NCI-H1417 (cell line): ENCODE results near the gene C10orf90.
"Not testable (repeated sequence)": the region's sequence is repeated elsewhere in the genome, so short reads cannot be mapped to it uniquely, and the experiment has no call there.

ENCODE experiments used
- DNase-seq, 3 experiments: peaks; one replicate each; lab custom pipeline; 2025; lab: John Stamatoyannopoulos, UW

C10orf90 gene

DNA sequence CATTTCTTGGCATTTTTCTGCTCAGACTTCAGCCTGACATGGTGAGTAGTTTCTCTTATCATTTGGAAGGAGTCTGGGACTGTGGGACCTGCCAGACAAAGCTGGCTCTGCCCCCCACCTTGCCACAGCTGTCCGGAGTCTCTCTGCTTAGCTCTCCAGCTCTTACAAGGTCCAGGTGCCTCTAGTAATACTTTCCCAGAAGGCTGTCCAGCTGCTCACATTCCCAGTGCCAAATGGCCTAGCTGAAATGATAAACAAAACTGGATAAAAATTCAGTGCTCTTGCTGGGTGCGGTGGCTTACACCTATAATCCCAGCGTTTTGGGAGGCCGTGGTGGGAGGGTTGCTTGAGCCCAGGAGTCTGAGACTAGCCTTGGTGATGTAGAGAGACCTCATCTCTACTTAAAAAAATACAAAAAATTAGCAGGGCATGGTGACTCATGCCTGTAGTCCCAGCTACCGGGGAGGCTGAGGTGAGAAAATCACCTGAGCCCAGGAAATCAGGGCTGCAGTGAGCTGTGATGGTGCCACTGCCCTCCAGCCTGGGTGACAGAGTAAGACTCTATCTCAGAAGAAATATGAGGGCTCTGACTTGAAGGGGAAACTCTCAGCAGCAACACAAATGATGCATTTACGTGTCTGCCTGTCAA lies 86.8 kb downstream of the C10orf90 start:
- no peak for DNase-seq

DNA sequence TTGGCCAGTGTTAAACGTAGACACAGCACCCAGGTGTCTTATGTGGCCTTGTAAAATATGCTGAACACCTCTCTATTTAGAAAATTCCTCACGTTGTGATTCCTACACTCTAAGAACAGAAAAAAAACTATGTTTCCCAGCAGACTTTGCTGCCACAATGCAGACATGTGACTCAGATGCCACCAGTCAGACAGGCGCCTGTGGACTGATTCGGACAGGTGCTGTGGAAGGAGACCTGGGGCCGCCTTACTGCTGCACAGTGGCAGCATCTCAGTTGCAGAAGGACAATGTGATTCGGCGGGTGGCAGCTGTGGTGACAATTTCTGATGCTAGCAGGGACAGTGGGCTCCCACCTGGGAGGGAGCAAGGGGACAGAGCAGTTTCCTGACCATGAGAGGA lies 88.8 kb downstream of the C10orf90 start:
- DNase-seq, result no peak

DNA sequence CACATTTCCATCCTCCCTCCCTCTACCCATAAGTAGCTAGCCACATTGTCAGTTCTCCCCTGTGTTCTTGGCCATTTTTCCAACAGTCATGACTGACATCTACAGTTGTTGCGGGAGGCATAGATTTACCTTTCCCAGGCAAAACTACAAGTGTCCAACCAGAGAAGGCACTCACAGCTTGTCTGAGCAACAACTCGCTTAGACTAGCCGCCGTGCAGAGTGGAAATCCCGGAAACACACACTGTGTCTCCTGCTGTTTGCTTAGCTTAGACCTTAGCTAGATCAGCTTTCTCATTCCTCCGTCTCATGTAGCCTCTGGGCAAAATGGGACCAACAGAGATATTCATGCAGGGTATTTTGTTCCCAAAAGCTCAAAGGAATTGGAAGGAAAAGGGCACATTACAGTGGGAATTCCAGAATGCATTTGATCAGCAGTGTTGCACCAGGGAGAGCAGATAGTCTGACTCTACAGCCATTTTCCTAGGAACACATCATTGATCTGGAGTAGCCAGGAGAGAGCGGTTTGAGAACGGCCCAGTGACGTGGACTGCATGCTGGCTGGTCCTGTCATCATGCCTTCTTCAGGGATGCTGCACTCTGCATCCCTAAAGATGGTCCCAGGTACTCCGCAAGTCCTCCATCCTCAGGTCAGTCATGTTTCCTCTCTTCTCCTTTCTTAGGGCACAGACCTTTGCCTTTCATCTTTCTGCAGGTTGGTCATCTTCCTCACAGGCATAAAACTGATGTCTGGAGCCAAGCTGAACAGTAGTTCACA lies 89.4 kb downstream of the C10orf90 start:
- DNase-seq, result no peak

DNA sequence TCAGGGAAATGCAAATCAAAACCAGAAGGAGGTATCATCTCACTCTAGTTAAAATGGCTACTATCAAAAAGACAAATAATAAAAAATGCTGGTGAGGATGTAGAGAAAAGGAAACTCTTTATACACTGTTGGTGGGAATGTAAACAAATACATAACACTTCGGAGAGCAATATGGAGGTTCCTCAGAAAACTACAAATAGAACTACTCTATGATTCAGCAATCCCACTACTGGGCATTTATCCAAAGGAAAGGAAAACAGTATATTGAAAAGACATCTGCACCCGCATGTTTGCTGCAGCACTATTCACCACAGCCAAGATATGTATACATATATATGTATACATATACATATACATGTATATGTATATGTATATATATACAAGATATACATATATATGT lies 94.2 kb downstream of the C10orf90 start:
- no peak for DNase-seq

DNA sequence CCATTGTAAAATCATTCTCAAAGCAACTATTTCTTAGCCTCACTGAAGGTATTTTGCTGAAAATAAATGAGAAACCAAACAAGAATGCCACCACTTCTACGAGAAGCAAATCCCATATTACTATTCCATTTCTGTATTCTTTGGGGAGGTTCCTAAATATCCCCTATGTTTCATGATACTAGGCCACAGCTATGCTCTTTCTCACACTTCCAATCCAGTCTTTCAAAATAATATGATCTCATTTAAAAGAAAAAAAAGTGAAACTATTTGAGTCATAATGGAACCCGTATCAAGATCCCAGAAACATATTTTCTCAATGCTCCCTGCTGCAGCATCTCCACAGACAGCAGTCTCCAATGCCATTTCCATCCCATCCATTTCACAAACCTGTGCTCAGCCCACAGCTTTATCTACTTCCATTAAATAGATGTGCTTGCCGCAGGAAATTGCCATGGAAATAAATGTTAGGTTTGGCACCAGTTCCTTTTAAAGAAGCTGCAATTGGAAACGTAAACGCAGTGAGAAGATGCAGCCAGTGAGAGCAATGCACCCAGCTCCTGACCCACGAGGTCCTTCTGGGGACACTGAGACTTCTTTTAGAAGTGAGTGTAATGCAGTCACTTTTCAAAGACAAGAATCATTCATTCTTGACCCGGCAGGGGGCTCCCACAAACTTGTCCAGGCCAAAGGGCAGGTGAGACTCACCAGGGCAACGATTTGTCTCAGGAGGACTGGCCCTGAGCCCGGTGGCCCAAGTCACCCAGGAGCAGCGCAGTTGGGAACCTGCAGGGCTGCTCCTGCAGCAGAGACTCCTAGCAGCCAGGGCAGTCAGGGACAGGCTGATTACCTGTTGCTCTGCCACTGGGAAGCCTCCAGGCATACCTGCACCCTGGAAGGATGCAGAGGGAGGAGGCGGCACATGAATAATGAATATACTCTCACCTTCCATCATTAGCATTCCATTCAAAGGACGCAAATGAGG lies 99.6 kb downstream of the C10orf90 start:
- no peak for DNase-seq

DNA sequence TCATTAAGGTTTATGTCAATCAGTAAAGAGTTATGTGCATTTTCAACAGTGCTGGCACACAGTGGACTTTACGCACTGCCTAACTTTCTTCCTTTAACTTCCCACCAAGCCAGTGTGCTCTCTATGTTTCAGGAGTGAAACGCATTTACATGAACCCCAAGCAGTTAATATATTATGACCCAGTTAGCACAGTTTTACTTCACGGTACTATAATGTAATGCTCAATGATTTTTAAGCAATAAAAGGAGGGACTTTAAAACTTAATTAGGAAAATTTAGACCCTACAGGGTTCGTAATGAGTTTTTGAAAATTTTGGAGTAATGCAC lies 100.3 kb downstream of the C10orf90 start:
- DNase-seq, result no peak

DNA sequence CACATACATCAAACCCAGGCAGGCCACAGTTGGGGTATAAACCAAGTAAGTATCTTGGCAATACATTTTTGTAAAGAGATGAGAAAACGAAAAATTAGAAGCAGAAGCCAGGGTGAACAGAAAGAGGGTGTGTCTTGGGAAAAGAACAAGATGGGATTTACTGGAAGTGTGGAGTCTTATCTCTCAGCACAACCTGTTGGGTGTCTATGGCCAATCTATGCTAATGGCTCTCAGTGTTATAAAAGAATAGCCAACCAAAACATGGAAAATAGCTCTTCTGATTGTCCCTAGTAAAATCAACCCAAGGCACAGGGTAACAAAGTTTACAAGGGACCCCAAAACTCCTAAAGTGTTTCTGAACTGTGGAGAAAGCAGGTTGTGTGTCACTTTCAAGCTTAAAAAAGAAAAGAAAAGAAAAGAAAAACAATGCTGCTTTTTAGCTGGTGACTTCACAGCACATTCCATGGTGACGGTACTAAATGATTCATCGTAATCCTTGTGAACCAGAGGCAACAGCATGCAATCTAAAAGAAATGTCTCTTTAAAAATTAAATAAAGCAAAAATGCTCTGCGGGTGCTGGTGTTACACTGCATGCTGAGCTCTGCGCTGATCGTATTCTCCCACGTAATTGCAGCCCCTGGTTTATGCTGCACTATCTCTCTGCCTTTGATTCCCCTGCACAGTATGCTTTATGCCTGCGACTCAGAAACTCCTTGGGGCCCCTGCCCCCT lies 100.8 kb downstream of the C10orf90 start:
- DNase-seq, result no peak

DNA sequence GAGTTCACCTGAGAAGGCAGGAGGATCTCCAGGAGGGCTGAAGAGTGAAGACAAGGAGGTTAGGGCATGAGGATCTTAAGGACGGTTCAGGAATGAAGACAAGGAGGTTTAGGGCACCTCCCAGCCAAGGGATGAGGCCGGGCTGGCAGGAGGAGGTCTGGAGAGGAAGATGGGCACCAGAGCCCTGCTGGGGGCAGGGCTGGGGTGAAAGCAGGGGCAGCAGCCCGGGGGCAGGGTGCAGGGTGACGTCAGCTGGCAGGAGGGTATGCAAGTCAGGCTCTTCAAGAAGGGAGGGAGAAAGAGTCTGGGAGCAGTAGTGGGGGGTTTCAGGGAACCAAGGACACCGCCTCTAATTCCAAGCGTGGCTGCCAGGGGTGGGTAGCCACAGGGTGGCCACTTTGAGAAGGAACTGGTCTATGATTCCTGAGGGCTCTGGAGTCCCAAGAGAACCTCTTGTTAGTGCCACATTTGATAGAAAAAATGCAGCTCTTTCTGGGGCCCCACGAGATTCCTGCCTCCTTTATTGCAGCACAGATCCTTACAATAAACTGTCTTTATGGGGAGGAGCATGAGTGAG lies 101.6 kb downstream of the C10orf90 start:
- DNase-seq, result no peak

DNA sequence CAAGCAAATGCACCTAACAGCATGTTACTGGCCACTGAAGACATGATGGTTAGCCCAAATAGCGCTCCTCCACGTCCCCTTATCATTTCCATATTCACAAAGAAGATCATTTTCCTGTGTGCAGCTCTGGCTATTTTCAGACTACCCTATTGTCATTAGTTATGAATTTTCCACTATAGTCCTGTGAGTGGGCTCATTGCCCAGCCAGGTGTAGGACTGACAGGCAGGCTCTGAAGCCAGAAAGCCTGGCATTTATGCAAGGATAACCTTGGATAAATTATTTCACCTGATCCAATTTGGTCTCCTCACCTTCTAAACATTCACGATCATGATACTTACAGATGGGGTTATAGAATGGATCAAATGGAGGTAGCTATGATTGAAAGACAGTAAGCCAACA lies 104.6 kb downstream of the C10orf90 start:
- no peak for DNase-seq

DNA sequence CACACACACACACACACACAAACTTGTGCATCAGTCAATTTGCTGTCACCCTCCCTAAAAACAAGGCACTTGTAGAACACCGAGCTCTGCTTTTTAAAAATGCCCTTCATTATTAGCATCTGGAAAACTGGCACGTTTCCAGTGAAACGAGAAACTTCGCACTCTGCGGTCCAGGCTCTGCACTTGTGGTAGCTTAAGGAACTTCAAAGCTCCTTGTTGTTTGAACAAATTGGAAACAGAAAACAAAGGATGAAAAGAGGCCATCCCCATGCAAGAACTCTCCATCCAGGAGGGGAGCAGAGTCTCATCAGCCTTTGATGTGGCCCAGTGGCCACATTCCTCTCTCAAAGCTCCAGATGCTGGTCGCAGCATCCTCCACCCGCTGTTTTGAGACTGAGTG lies 105.1 kb downstream of the C10orf90 start:
- no peak for DNase-seq

DNA sequence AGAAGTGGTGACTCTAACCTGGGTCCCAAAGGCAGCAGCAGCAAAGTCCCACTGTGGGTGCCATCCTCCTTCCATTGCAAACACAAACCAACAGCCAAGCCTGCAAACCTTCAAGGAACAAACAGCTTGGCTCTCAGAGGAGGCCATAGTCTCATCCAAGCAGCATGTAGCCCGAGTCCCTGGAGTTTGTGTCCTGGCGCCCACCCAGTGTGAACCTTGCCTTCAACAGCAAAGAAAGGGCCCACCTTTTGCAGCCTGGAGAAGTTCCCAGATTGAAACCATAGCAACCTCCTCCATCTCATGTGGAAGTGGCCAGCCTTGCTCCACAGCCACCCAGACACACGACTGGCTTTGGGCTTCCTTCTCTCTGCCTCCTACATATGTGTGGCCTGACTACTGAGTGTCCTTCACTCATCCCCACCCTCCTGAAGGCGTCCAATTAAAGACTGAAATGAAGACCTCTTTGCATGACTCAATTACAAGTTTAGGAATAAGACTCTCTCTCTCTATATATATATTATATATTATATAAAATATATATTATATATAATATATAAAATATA lies 106.1 kb downstream of the C10orf90 start:
- DNase-seq, result peak in 1 of 3 experiments; percentile 1

DNA sequence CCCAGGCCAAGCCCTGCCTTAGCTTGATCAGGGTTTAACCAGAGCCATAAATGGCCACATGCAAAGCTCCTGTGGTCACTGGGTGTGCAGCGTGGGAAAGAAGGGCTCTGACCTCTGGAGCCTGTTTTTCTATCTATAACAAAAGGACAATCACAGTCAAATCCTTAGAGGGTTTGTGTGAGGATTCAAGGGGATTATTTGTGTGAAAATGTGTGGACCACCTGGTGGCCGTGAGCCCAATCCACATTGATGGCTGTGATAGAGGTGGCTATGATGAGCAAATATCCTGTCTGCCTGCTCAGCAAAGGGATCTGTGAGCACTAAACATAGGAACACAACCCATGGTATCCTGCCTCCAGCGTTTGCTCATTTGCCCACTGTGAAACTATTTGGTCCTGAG lies 107.1 kb downstream of the C10orf90 start:
- no peak for DNase-seq

DNA sequence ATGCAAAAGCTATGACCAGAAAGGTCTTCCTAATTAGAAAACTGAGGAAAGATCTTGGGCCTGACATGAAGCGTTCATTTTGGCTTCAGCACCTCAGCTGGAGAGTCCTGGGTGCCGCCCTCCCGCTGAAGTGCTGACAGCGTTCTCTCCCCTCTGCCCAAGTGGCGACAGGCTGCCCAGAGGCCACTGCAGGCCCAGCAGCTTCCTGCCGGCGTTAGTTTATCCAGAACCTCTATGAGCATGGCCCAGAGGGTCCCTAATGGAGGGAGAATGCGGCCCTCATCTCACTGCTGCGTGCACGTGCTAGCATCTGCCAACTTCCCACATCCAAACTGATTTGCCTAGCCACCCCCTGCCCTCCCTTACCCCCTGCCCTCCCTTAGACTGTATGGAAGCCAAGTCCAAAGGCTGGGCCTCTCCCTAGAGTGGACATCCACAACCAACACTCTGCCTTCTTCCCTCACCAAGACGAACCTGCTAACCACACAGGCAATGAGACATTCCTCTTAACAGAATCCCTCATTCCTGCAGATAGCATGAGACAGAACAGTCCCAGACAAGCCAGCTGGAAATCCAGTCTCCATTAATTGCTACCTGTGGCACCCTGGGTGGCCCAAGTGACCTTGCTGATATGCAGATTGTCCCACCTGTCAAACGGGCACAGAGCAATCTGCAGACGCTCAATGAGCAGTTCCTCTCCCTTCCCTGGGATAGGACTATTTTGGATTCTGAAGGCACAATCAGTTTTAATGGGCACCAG lies 108.4 kb downstream of the C10orf90 start:
- no peak for DNase-seq

DNA sequence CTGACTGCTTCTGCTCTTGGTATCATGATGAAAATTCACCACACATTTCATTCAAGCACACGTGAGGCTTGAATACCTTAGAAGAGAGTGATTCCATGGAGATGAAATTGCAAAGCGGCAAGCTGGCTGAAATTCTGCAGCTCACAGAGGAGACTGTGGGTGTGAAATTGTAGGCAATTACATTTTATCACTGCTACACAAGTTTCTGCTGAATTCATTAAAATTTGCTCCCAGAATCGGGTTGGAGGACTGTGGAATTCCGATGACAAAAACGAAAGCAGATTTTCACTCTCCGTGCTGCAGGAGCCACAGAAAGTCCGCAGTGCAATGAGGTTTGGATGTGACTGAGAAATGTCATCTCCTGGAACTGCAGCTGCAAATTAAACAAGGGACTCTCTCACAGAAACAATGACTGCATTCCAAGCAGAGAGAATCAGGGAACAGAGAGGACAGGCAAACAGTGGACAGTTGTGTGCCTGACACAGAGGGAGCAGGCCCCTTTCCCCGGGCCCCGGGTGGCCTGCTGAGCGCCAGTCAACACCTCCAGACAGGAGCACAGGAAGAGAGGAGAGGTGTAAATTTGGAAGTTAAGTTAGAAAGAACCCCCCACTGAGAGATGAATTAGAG lies 109.1 kb downstream of the C10orf90 start:
- DNase-seq, result peak in 1 of 3 experiments; percentile 17

DNA sequence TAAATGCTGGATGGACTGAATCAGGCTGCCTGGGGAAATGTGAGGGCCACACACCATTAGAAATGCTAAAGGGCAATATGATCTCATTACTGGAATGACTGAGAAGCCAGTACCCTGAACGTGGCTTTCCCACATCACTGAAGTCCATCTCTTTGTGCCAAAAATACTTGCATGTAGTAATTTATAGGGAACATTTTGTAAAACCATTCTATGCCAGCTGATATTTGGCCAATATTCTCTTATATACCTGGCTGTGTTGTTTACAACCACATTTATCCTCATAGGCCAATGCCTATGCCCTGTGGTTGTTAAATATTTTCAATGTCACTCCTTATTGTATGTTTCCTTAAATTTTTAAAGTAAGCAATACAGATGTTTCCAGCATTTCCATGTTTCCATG lies 111.6 kb downstream of the C10orf90 start:
- DNase-seq, result no peak

DNA sequence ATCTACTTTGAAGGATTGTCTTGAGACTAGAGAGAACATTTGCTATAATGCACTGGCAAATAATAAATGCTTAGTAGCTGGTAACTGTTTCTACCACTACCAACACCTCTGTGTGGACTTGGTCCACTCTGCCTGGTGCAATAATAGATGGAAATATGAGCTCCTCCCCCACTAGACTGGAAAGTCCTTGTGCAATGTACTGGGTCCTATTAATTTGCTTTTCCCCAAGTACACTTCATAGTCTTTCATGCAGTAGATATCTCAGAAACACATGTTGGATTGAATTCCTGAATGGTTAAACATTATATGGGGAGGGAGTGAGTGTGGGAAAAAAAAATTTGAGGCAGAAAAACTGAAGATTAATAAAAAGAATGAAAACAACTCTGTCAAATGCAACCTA lies 119.3 kb downstream of the C10orf90 start:
- no peak for DNase-seq

DNA sequence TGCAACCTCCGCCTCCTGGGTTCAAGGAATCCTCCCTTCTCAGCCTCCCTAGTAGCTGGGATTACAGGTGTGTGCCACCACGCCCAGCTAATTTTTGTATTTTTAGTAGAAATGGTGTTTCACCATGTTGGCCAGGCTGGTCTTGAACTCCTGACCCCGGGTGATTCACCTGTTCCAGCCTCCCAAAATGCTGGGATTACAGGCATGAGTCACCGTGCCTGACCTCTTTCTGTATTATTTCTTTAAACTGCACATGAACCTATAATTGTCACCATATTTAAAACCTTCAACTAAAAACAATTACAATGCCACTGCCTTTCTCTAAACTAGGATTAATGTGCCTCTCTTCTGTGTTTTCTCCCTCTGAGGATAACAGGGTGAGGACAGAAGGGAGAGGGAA lies 119.9 kb downstream of the C10orf90 start:
- not testable (repeated sequence) for DNase-seq

DNA sequence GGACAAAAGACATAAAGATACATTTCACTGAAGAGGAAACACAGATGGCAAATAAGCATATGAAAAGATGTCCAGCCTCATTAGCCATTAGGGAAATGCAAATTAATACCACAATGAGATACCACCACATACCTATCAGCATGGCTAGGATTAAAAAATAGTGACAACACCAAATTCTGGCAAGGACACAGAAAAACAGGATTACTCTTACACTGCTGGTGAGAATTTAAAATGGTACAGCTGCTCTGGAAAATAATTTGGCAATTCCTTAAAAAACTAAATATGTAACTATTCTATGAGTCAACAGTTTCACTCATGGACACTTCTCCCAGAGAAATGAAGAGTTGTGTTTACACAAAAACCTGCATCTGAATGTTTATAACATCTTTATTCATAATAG lies 121.1 kb downstream of the C10orf90 start:
- DNase-seq, result no peak

DNA sequence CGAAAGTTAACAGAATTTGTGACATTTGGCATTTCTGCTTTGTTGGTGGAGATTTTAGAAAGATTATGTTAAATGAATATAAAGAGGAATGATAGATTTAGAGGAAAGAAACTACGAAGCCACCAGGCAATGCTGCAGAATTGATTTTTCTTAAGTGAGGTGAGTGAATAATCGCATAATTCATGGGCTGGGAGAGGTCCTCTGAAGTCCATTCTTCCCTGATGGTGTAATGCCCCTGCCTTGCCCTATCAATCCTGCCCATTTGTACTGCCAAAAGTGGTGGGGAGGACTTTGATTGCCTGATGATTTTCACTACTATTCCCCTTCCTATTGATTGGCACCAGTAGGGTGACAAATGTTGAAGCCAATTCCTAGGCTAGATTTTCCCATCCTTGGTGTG lies 125.9 kb downstream of the C10orf90 start:
- no peak for DNase-seq
